Measurements from ENCODE around the gene LINC01488. TPM values are rescaled to one million over a fixed set of nuclear protein-coding genes. Genes with fewer than 3 reads are reported as not detected.

LINC01488 gene
- total and polyA plus RNA-seq, 2 of the 13 experiments (the other 11 are each of a cell fraction or from before 2014, with no cell fraction given) = 0.26 to 0.58 TPM

GRCh38 chr11:69442807-69443137, 38.7 kb upstream of the LINC01488 start (continued):
- TF ChIP-seq ZNF496 (CRISPR knock-in tag; IDR thresholded peaks at IDR 0.05; ENCODE audit: insufficient replicate concordance) (no peak), PITX1 (CRISPR knock-in tag; IDR thresholded peaks at IDR 0.05) (peak; percentile 50; the same call in 1 of the 2 replicates), JUND (CRISPR knock-in tag; IDR thresholded peaks at IDR 0.05) (peak; percentile 57), DMAP1 (CRISPR knock-in tag; IDR thresholded peaks at IDR 0.05) (peak; percentile 48; the same call in 1 of the 2 replicates), ZNF468 (CRISPR knock-in tag; IDR thresholded peaks at IDR 0.05) (no peak), DRAP1 (CRISPR knock-in tag; IDR thresholded peaks at IDR 0.05) (peak; percentile 50; the same call in 1 of the 2 replicates), ZBTB26 (CRISPR knock-in tag; IDR thresholded peaks at IDR 0.05; ENCODE audit: borderline replicate concordance) (no peak), ZNF841 (CRISPR knock-in tag; IDR thresholded peaks at IDR 0.05; ENCODE audit: borderline replicate concordance) (no peak), ZNF749 (CRISPR knock-in tag; IDR thresholded peaks at IDR 0.05; ENCODE audit: borderline replicate concordance) (no peak), PHF21A (CRISPR knock-in tag; IDR thresholded peaks at IDR 0.05) (peak; percentile 81), FUBP1 (CRISPR knock-in tag; IDR thresholded peaks at IDR 0.05; ENCODE audit: borderline replicate concordance) (no peak), THAP7 (CRISPR knock-in tag; IDR thresholded peaks at IDR 0.05) (no peak), IRF9 (CRISPR knock-in tag; IDR thresholded peaks at IDR 0.05; ENCODE audit: borderline replicate concordance) (no peak), JUN (CRISPR knock-in tag; IDR thresholded peaks at IDR 0.05) (peak; percentile 57; the same call in 1 of the 2 replicates), GABPB1 (CRISPR knock-in tag; IDR thresholded peaks at IDR 0.05) (peak; percentile 79), ZNF878 (CRISPR knock-in tag; IDR thresholded peaks at IDR 0.05) (peak; percentile 97), TFDP2 (CRISPR knock-in tag; IDR thresholded peaks at IDR 0.05) (peak; percentile 77), IRX3 (CRISPR knock-in tag; IDR thresholded peaks at IDR 0.05; ENCODE audit: borderline replicate concordance, low read depth) (no peak)
